AG04449 (cell line): ENCODE data around the gene SLC17A1.
"Not testable (repeated sequence)": the region's sequence is repeated elsewhere in the genome, so short reads cannot be mapped to it uniquely, and the experiment has no call there.

Experiments used
- CTCF ChIA-PET: fragments of 350-600 bp; formaldehyde crosslinking; extraction: SDS; loops from one replicate; lab custom pipeline; 2021; ENCODE audit warnings: antibody characterized with exemption; lab: Yijun Ruan, JAX
- POLR2A ChIA-PET: fragments of 400-600, 350-600 bp; formaldehyde crosslinking; extraction: SDS; loops from one replicate; lab custom pipeline; 2020; ENCODE audit warnings: antibody characterized with exemption, inconsistent platforms; lab: Yijun Ruan, JAX
- DNase-seq: peaks from one replicate; pipeline ENCODE4 v3.0.0-alpha.2; 2010; ENCODE audit warnings: low read depth, low spot score
- H3K4me3 ChIP-seq: 2 replicates; pipeline ENCODE4 v1.5.1; 2011; ENCODE audit warnings: low read depth, mild to moderate bottlenecking, control low read depth, low read length
- TF ChIP-seq, protein P1 (sequence below): IDR thresholded peaks from one replicate; pipeline ENCODE4 v1.5.1; 2011; ENCODE audit warnings: mild to moderate bottlenecking, moderate library complexity, low read length, control low read depth, inconsistent platforms; ENCODE audit not compliant: insufficient read depth; ENCODE audit errors: missing control alignments

The SLC17A1 gene

DNA sequence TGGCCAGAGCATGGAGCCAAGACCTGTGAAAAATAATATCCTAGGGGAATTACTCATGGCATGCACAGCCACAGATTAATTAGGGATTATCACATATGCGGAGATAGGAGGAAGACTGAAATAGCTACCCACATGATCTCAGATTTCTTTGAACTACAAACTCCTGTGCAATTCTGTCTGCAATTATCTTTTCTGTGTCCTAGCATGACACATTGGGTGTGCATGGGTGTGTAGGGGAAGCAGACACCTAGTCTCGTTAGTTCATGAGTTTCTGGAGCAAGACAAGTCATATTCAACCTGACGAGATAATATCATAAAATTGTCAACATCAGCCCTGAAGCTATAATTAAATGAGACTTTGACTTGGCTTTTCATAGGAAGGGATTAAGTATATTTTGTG lies 80.9 kb downstream of the SLC17A1 start:
- H3K4me3 ChIP-seq: no peak overlapping the region
- TF ChIP-seq, protein P1, sequence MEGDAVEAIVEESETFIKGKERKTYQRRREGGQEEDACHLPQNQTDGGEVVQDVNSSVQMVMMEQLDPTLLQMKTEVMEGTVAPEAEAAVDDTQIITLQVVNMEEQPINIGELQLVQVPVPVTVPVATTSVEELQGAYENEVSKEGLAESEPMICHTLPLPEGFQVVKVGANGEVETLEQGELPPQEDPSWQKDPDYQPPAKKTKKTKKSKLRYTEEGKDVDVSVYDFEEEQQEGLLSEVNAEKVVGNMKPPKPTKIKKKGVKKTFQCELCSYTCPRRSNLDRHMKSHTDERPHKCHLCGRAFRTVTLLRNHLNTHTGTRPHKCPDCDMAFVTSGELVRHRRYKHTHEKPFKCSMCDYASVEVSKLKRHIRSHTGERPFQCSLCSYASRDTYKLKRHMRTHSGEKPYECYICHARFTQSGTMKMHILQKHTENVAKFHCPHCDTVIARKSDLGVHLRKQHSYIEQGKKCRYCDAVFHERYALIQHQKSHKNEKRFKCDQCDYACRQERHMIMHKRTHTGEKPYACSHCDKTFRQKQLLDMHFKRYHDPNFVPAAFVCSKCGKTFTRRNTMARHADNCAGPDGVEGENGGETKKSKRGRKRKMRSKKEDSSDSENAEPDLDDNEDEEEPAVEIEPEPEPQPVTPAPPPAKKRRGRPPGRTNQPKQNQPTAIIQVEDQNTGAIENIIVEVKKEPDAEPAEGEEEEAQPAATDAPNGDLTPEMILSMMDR: no peak
- DNase-seq: no peak
- ChIA-PET POLR2A (no interaction called here), CTCF (no interaction called here)

DNA sequence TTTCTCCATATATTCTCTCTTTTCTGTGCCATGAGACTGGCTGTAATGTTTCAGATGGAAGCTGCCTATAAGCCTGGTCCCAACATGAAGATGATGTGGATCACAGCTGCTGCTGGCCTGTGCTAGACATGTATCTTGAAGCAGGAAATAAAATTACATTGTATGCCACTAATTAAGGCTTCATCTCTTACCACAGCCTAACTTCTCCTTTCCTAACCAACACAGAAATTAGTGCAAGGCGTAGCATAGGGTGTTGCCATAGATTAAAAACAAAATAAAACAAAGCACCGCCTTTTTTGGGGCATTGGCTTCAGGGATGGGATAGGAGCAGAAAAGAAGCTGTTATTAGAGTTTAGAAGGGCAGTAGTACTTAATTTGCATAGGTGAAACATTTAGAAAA lies 82.0 kb downstream of the SLC17A1 start:
- TF ChIP-seq, protein P1: no peak
- DNase-seq: no peak
- H3K4me3 ChIP-seq: no peak overlapping the region
- ChIA-PET POLR2A (no interaction called here), CTCF (no interaction called here)

DNA sequence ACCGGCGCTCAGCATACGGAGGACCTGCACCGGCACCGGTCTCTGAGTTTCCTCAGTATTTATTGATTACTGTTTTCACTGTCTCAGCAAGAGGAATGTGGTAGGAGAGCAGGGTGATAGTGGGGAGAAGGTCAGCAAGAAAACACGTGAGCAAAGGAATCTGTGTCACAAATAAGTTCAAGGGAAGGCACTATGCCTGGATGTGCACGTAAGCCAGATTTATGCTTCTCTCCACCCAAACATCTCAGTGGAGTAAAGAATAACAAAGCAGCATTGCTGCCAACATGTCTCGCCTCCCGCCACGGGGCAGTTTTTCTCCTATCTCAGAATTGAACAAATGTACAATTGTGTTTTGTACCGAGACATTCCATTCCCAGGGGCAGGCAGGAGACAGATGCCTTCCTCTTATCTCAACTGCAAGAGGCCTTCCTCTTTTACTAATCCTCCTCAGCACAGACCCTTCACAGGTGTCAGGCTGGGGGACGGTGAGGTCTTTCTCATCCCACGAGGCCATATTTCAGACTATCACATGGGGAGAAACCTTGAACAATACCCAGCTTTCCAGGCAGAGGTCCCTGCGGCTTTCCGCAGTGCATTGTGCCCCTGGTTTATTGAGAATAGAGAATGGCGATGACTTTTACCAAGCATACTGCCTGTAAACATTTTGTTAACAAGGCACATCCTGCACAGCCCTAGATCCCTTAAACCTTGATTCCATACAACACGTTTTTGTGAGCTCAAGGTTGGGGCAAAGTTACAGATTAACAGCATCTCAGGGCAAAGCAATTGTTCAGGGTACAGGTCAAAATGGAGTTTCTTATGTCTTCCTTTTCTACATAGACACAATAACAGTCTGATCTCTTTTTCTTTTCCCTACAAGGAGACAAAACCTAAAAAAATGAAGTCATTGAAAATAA lies 83.0 kb downstream of the SLC17A1 start:
- H3K4me3 ChIP-seq, POLR2A ChIA-PET, DNase-seq, CTCF ChIA-PET: not testable (repeated sequence)

DNA sequence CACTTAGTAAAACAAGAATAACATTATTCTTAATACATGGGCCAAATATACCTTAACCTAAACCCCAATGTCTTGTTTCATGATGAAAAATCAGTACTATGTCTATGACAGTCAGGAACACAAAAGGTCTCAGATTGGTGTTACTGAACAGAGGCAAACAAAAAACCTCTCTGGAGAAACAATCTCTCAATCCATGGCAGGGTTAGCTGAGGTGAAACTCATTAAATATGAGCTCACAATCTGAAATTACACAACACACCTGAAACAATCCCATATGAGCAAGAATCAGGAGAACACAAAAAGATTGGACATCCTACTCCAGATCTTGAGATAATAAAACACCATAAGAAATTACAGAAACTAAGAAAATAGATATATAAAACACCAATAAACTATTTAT lies 83.8 kb downstream of the SLC17A1 start:
- DNase-seq: no peak
- ChIA-PET POLR2A (no interaction called here), CTCF (no interaction called here)
- TF ChIP-seq, protein P1: no peak
- H3K4me3 ChIP-seq: no peak overlapping the region

DNA sequence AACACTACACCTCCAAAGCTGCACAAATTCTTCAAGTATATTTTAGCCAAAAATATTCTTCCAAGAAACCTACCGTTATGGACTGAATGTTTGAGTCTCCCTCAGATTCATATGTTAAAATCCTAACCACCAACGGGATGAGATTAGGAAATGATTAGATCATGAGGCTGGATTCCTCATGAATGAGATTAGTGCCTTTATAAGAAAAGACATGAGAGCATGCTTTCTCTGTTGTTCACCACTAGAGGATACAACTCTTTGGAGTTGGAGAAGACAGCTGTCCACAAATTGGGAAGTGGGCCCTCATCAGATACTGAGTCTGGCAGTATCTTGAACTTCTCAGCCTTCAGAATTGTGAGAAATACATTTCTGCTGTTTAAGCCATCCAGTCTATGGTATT lies 84.4 kb downstream of the SLC17A1 start:
- H3K4me3 ChIP-seq: no peak overlapping the region
- TF ChIP-seq, protein P1: no peak
- no peak for DNase-seq
- ChIA-PET POLR2A (no interaction called here), CTCF (no interaction called here)

DNA sequence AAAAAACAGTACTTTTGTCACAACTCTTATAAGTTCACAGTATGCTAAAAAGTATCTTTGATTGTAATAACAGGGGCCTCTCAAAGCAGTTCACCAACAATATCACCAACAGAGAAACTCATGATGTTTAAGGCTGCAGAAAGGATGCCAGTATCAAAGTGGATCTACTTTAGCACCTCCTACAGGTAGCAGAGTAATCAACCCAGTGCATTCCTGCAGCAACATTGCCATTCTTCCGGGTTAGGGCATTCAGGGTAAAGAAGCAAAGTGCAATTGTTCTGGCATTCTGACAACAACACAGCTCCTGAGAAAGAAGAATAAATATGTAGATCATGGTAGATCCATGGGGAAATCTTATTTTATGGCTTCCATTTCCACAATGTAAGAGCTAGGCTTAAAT lies 84.9 kb downstream of the SLC17A1 start:
- TF ChIP-seq, protein P1: no peak
- no peak overlapping the region for H3K4me3 ChIP-seq
- POLR2A ChIA-PET: no interaction called here
- DNase-seq: no peak
- CTCF ChIA-PET: no interaction called here
